ENCODE results near the gene ALG1L2.
"Not testable (repeated sequence)": the region's sequence is repeated elsewhere in the genome, so short reads cannot be mapped to it uniquely, and the experiment has no call there.

The ALG1L2 gene
- long read RNA-seq, donor 1 = 0 reads
- long read RNA-seq, donor 2 = 0 reads
- long read RNA-seq, donor 3 = 0 reads
- long read RNA-seq, donor 4 = 0 reads
- long read RNA-seq, donor 5 = 0 reads
- long read RNA-seq, donor 6 = 0 reads
- long read RNA-seq, donor 7 = 0 reads
- long read RNA-seq, donor 8 = 0 reads

DNA sequence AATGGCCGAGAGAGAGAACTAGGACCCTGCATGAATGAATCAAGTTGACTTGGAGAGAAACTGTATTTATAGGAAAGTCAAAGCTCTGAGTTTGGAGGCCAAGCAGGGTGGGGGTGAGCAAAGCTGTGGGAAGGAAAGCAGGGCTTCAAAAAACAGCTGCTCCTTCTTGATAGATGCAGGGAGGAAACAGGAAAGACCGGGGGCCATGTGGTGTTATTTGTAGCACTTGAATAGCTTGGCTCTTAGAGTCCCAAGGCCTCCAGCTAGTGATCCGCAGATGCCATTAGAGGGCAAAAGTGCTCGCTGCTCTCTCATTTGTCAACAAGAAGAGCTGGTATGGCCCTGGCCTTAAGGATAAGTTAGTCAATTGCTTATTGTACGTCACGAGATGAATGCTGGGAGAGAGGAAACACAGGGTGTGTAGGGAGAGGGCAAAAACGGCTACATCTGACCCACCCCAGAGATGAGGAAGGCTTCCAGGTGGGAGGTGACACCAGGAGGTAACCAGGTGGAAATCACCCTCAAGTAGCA lies at the start of gene ALG1L2:
TSS of gene ALG1L2 (plus strand) at position 481 of the 531 bp plus-strand sequence. CDS start 186 bp downstream, outside the sequence.
- no peak for DNase-seq

GRCh38 chr3:130037126-130037815 lies 44.4 kb upstream of the ALG1L2 start:
- DNase-seq = not testable (repeated sequence)

DNA sequence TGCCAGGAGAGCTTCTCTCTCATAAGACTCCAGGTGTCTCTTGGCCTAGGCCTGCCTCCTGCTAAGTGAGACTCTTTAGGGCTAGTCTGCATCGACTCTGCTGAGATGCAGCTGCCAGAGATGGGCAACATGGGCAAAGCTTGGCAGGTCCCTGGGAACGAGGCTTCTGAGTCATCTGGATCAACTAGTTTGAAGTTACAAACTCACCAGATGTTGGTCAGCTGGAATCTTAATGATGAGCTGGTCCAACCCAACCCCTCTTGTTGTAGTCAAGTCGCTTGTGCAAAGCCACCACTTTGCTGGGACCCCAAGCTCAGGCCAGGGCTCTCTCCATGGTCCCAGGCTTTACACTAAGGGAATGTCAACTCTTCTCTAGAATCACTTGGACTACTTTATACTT lies 38.9 kb upstream of the ALG1L2 start:
- DNase-seq = not testable (repeated sequence)

DNA sequence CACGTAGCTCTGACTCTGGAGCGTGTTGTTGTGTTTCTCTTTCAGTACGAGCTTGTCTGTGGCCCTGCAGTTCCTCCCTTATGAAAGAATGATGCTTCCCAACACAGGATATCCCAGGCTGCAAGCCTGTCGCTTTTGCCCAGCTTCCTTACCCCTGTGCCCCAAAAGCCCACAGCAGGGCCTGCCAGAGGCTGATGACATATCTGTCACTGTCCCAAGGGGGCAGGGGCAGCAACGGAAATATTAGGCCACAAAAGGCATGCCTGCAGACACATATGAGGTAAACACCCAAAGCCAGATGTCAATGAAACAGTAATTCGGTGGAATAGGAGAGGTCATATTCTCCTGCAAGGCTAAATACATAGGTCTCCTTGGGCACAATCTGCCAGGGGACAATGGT lies 38.0 kb upstream of the ALG1L2 start:
- not testable (repeated sequence) for DNase-seq

DNA sequence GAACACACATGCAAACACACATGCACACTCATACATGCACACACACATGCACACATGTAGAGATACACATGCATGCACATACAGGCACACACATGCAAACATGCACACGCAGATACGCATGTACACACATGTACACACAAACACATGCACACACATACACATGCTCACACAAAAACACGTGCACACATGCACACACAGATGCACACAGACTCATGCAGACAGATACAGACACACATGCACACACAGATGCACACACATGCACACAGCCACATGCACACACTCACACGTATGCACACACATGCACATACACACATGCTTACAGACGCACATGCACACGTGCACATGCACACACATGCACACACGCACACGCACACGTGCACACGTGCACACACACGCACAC lies 37.3 kb upstream of the ALG1L2 start:
- no peak for DNase-seq

DNA sequence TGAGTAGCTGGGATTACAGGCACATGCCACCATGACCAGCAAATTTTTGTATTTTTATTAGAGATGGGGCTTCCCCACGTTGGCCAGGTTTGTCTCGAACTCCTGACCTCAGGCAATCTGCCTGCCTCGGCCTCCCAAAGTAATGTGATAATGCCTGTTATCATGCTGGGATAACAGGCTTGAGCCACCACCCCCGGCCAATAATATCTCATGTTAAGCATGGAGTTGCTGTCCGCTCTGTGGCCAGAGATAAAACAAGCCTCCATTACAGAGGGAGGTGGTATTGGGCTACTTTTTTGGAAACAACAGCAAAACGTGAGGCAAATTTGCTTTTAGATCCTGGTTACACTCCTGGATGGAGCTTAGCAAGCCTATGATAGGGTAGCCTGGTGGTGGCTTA lies 32.9 kb upstream of the ALG1L2 start:
- DNase-seq = no peak

DNA sequence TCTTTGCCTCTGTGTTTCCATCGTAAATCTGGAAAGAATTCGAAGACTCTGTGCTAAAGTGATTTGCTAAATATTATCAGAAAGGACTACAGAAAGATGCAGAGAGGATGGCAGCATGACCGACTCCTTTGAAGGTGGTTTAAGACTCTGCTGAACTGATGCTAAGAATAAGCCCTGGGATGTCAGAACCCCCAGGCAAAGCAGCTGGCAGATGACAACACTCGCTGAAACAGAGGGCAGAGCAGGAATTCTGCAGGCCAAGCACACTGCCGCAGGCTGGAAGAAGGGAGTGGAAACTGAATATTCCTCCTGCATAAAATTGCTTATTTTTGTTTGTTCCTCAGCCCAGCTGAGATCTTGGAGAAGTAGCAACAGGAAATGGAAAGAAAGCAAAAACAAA lies 29.3 kb upstream of the ALG1L2 start:
- DNase-seq = not testable (repeated sequence)

GRCh38 chr3:130052965-130053364 lies 28.7 kb upstream of the ALG1L2 start:
- not testable (repeated sequence) for DNase-seq

- not testable (repeated sequence) for DNase-seq
These were observed 23.9 kb upstream of the ALG1L2 start for GRCh38 chr3:130057536-130058266.

GRCh38 chr3:130058267-130058657 lies 23.4 kb upstream of the ALG1L2 start:
- DNase-seq = not testable (repeated sequence)

DNA sequence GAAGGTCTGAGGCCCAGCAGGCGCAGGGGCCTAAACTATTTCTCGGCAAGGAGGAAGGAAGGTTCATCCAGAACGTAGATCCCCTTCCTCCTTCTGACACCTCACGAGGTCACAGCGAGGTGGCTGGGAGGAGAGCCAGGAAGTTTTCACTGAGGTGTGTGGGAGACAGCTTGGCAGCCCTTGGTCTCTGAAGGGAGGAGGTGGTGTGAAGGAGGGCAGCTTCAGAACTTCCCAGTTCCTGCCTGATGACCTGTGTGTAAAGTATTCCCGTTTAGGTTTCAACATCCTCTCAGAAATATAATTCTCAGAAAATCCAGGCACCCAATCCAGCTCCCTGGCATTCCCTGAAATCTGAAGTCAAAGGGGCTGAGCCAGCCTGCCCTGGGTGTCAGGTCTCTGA lies 22.9 kb upstream of the ALG1L2 start:
- not testable (repeated sequence) for DNase-seq

DNA sequence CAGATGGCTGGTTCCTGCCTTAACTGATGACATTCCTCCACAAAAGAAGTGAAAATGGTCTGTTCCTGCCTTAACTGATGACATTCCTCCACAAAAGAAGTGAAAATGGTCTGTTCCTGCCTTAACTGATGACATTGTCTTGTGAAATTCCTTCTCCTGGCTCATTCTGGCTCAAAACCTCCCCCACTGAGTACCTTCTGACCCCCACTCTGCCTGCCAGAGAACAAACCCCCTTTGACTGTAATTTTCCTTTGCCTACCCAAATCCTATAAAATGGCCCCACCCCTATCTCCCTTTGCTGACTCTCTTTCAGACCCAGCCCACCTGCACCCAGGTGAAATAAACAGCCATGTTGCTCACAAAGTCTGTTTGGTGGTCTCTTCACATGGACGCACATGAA lies 22.5 kb upstream of the ALG1L2 start:
- DNase-seq = not testable (repeated sequence)

DNA sequence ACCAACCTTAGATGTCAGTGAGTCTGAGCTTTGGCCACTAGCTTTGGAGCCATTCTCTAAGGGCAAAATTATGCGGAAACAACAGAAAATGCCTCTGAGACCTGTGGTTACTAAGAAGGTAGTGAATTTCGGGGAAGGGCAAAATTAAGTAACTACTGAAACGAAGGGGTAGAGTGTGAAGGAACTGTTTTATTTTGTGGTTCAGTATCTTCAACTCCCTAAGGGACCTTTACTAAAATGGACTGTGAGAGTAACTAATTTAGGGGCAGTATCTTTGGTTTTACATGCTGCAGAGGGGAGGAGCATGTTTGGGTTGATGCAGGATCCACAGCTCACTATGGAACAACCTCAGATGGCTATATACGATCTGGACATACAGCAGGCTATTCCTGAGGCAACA lies 8.0 kb upstream of the ALG1L2 start:
- no peak for DNase-seq

DNA sequence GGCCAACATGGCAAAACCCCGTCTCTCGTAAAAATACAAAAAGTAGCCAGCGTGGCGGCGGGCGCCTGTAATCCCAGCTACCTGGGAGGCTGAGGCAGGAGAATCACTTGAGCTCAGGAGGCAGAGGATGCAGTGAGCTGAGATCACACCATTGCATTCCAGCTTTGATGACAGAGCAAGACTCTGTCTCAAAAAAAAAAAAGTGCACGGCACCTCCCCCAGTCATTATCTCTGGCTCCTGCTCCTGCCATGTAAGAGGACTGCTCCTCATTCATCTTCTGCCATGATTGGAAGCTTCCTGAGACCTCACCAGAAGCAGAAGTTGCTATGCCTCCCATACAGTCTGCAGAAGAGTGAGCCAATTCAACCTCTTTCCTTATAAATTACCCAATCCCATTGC lies 4.0 kb upstream of the ALG1L2 start:
- DNase-seq = no peak

DNA sequence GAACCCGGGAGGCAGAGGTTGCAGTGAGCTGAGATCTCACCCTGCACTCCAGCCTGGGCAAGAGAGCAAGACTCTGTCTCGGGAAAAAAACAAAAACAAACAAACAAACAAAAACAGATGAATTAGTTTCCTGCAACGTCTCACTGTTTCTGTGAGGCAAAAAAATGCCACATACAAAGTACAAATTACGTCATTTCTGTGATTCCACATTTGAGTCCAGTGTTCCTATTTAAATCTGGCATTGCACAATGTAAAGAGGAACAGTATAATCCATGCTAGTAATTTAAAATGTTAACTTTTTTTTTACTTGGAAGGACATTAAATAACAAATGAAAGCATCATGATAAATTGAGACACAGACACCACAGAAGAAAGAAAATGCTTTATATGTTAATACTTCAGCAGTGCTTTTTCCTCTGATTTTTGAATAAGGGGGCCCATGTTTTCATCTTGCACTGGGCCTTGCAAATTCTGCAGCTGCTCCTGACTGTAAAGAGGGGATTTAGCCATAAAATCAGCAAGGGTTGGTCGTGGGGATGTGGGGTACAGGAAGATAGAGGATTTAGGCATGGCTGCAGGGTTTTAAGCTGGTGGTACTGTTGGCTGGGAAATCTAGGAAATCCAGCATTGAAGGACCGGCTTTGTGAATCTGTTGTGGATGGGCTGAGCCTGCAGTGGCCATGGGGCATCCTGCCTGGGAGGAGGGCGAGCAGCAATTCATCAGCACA lies 1.9 kb downstream of the ALG1L2 start:
- DNase-seq = not testable (repeated sequence)

DNA sequence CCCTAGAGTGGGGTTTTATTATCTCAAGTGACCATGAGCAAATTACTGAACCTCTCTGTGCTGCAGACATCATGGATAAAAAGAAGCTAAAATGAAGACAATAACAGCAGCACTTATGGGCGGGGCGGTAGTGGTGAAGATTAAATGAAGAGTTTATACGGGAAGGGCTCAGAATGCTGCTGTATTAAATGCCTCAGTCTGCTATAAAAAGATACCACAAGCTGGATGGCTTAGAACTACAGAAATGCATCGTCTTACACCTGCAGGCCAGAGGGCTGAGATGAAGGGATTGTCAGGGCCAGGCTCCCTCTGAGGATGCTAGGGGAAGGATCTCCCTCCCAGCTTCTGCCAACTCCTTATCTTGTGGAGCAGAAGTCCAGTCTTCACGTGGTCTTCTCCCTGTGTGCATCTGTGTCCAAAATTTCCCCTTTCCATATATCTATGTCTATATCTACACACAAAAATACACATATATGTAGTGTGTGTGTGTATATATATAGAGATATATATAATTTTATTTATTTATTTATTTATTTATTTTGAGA lies 2.9 kb downstream of the ALG1L2 start:
- DNase-seq = no peak

- no peak for DNase-seq
These were observed 4.2 kb downstream of the ALG1L2 start for GRCh38 chr3:130085881-130086280.

DNA sequence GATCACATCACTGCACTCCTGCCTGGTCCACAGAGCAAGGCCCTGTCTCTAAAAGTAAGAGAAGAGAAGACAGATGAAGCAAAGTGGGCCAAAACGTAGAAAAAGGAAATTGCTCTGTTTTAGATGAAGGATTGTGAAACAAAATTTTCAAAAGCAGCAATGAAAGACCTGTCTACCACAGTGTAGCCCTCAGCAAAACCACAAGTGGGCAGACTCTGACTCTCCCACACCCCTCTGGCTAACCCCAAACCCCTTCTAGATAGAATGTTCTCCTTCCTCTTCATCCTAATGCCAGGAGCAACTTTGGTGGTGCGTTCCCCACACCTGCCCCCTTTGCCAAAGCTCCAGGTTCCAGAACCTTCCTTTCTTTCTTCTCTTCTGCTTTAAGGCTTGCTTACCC lies 5.0 kb downstream of the ALG1L2 start:
- not testable (repeated sequence) for DNase-seq

DNA sequence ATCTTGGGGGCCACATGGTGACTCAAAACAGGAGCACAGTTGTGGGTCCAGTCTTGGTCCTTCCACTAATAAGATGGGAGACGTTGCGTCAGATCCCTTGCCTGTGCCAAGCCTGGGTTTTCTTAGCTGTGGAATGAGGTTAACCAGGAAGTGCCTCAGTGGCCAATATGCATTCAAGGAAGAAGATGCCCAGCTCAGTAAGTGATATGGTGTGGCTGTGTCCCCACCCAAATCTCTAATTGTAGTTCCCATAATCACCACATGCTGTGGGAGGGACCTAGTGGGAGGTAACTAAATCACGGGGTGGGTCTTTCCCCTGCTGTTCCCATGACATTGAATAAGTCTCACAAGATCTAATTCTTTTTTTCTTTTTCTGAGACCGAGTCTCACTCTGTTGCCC lies 6.4 kb downstream of the ALG1L2 start:
- no peak for DNase-seq

GRCh38 chr3:130090681-130091080 lies 9.1 kb downstream of the ALG1L2 start:
- not testable (repeated sequence) for DNase-seq

DNA sequence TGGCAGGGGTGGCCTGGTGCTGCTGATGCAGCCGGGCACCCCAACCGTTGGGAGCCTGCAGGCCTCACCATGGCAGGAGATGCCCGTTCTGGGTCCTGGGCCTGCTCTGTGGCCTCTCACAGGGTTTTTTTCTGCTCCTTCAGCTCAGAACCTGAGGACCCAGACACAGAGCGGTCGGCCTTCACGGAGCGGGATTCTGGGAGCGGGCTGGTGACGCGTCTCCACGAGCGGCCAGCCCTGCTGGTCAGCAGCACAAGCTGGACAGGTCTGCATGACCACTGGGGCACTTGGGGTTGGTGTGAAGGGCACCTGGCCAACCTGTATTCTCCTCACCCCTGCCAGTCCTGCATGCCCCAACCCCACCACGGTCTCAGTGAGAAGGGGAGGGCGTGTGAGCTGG lies 10.3 kb downstream of the ALG1L2 start:
- no peak for DNase-seq

- no peak for DNase-seq
These were observed 12.2 kb downstream of the ALG1L2 start for GRCh38 chr3:130093741-130094391.

Measured in right kidney (tissue), 9 donors.